CD4-positive, alpha-beta T cell treated with Interleukin-15 for 1 hour (primary cell): ENCODE data around the gene SLC9A3.
"Not testable (repeated sequence)": the region's sequence is repeated elsewhere in the genome, so short reads cannot be mapped to it uniquely, and the experiment has no call there.

Experiments used
- DNase-seq: peaks from one replicate; pipeline ENCODE4 v3.0.0-alpha.2; 2020

The SLC9A3 gene

GRCh38 chr5:523441-524222 is 617 bp downstream of the SLC9A3 start:
- DNase-seq: no peak

GRCh38 chr5:522899-523440 is 1.3 kb downstream of the SLC9A3 start:
- DNase-seq: no peak

GRCh38 chr5:522116-522515 is 2.1 kb downstream of the SLC9A3 start:
- DNase-seq: no peak

- no peak for DNase-seq
These were observed 2.6 kb downstream of the SLC9A3 start for GRCh38 chr5:521680-522079.

GRCh38 chr5:520850-521226 is 3.4 kb downstream of the SLC9A3 start:
- DNase-seq: no peak

GRCh38 chr5:520196-520849 is 3.9 kb downstream of the SLC9A3 start:
- DNase-seq: no peak

- no peak for DNase-seq
These were observed 5.5 kb downstream of the SLC9A3 start for GRCh38 chr5:518721-519120.

GRCh38 chr5:517535-518100 is 6.6 kb downstream of the SLC9A3 start:
- DNase-seq: no peak

- no peak for DNase-seq
These were observed 7.3 kb downstream of the SLC9A3 start for GRCh38 chr5:516980-517379.

GRCh38 chr5:516338-516925 is 7.8 kb downstream of the SLC9A3 start:
- DNase-seq: no peak

- DNase-seq: no peak
These were observed 8.9 kb downstream of the SLC9A3 start for GRCh38 chr5:515273-515836.

GRCh38 chr5:514673-515072 is 9.6 kb downstream of the SLC9A3 start:
- no peak for DNase-seq

GRCh38 chr5:514101-514485 is 10.2 kb downstream of the SLC9A3 start:
- DNase-seq: no peak

- DNase-seq: no peak
These were observed 10.8 kb downstream of the SLC9A3 start for GRCh38 chr5:513216-514100.

GRCh38 chr5:511476-511875 is 12.8 kb downstream of the SLC9A3 start:
- DNase-seq: no peak

GRCh38 chr5:510521-510920 is 13.7 kb downstream of the SLC9A3 start:
- DNase-seq: no peak

- no peak for DNase-seq
These were observed 14.6 kb downstream of the SLC9A3 start for GRCh38 chr5:509611-510185.

- DNase-seq: not testable (repeated sequence)
These were observed 16.2 kb downstream of the SLC9A3 start for GRCh38 chr5:507986-508575.

- DNase-seq: no peak
These were observed 18.2 kb downstream of the SLC9A3 start for GRCh38 chr5:505951-506525.

GRCh38 chr5:504326-505154 is 19.7 kb downstream of the SLC9A3 start:
- no peak for DNase-seq
